A673 (cell line): ENCODE measurements around the gene SLC19A1.

Source experiments
- CTCF ChIP-seq: fragments of 300-800, 200-600 bp; sonication (generic); conservative IDR thresholded peaks from 2 replicates; pipeline ENCODE4 v1.5.1; 2017; ENCODE audit warnings: low read depth, mild to moderate bottlenecking, antibody characterized with exemption, low read length, moderate library complexity, mixed read lengths
- EZH2 ChIP-seq: fragments of 200-600 bp; sonication (generic); IDR thresholded peaks from 2 replicates; pipeline ENCODE4 v1.6.1; 2017; ENCODE audit warnings: borderline replicate concordance, low read depth, mild to moderate bottlenecking, mixed read lengths, antibody characterized with exemption, low read length; ENCODE audit not compliant: poor library complexity, severe bottlenecking

GRCh38 chr21:45449658-45450422 lies 92.4 kb downstream of the SLC19A1 start:
- TF ChIP-seq CTCF, result no peak
- TF ChIP-seq EZH2, result no peak
